Stimulated activated naive CD8-positive, alpha-beta T cell treated with anti-CD3 and anti-CD28 coated beads, Interleukin-15, amount 100 ng/mL, for 72 hours (primary cell): Measurements from ENCODE around the gene DHRS9.
A peak's percentile ranks its signal among the peaks of the same experiment; 100 is the strongest.

ENCODE experiments used
- ATAC-seq: fragments of 150-1000 bp; cut with Tn5 transposase; 2 replicates; pipeline ENCODE4 v1.10.0; 2021; ENCODE audit warnings: mild to moderate bottlenecking, moderate library complexity
- DNase-seq, 2 donors: peaks; one replicate each; pipeline ENCODE4 v3.0.0; 2021 to 2022
- H3K27ac Mint-ChIP-seq, 2 donors: one replicate each; pipeline ENCODE4 v1.8.0; 2022; ENCODE audit warnings: mild to moderate bottlenecking in 2 of 2, mixed read lengths in 2 of 2, moderate library complexity in 2 of 2
- H3K27me3 Mint-ChIP-seq: one replicate; pipeline ENCODE4 v1.8.0; 2022; ENCODE audit warnings: mixed read lengths
- H3K4me1 Mint-ChIP-seq: one replicate; pipeline ENCODE4 v1.8.0; 2022; ENCODE audit warnings: mild to moderate bottlenecking, mixed read lengths
- H3K4me3 Mint-ChIP-seq, 2 donors: one replicate each; pipeline ENCODE4 v1.8.0; 2022; ENCODE audit warnings: mild to moderate bottlenecking in 2 of 2, mixed read lengths in 2 of 2, moderate library complexity in 1 of 2
- H3K9me3 Mint-ChIP-seq, 2 donors: one replicate each; pipeline ENCODE4 v1.8.0; 2022; ENCODE audit warnings: mixed read lengths in 2 of 2

Gene DHRS9

GRCh38 chr2:169077674-169078240, 8.4 kb downstream of the DHRS9 start:
- H3K4me3 Mint-ChIP-seq: no peak overlapping the region
- H3K9me3 Mint-ChIP-seq: peaks cover 9 to 17% of the 10 kb centered on the region in 2 donors
- no peak overlapping the region for H3K27ac Mint-ChIP-seq
- no peaks in the 10 kb centered on the region for H3K27me3 Mint-ChIP-seq
- ATAC-seq (no peak), DNase-seq (no peak)
- H3K4me1 Mint-ChIP-seq: peaks cover 13% of the 10 kb centered on the region

GRCh38 chr2:169080250-169081069, 11.1 kb downstream of the DHRS9 start:
- no peaks in the 10 kb centered on the region for H3K4me1 Mint-ChIP-seq
- no peak for DNase-seq
- H3K4me3 Mint-ChIP-seq: no peak overlapping the region
- H3K9me3 Mint-ChIP-seq: peaks cover 0 to 6% of the 10 kb centered on the region in 2 donors
- ATAC-seq: no peak
- no peaks in the 10 kb centered on the region for H3K27me3 Mint-ChIP-seq
- no peak overlapping the region for H3K27ac Mint-ChIP-seq

GRCh38 chr2:169081551-169081950, 12.2 kb downstream of the DHRS9 start:
- H3K4me1 Mint-ChIP-seq: no peaks in the 10 kb centered on the region

GRCh38 chr2:169082995-169083394, 13.6 kb downstream of the DHRS9 start:
- H3K9me3 Mint-ChIP-seq: peaks cover 0 to 7% of the 10 kb centered on the region in 2 donors
- H3K4me1 Mint-ChIP-seq: no peaks in the 10 kb centered on the region
- H3K4me3 Mint-ChIP-seq: no peak overlapping the region
- H3K27ac Mint-ChIP-seq: no peak overlapping the region
- no peaks in the 10 kb centered on the region for H3K27me3 Mint-ChIP-seq
- ATAC-seq (no peak), DNase-seq (no peak)

More at GRCh38 chr2:169081551-169081950, 12.2 kb downstream of the DHRS9 start:
- H3K27ac Mint-ChIP-seq: no peak overlapping the region
- no peak overlapping the region for H3K4me3 Mint-ChIP-seq
- DNase-seq (no peak), ATAC-seq (no peak)
- no peaks in the 10 kb centered on the region for H3K27me3 Mint-ChIP-seq
- peaks cover 1 to 6% of the 10 kb centered on the region in 2 donors for H3K9me3 Mint-ChIP-seq

- H3K27ac Mint-ChIP-seq: no peak overlapping the region
- H3K4me3 Mint-ChIP-seq: no peak overlapping the region
- DNase-seq (no peak), ATAC-seq (no peak)
- H3K27me3 Mint-ChIP-seq: no peaks in the 10 kb centered on the region
- H3K9me3 Mint-ChIP-seq: peaks cover 0 to 7% of the 10 kb centered on the region in 2 donors
- H3K4me1 Mint-ChIP-seq: no peaks in the 10 kb centered on the region
Measured at GRCh38 chr2:169086893-169087467, 17.6 kb downstream of the DHRS9 start.

- Mint-ChIP-seq H3K27me3 (peaks cover 8% of the 10 kb centered on the region), H3K4me1 (no peaks in the 10 kb centered on the region), H3K27ac (no peak overlapping the region), H3K9me3 (peaks cover 0 to 7% of the 10 kb centered on the region in 2 donors), H3K4me3 (no peak overlapping the region)
- DNase-seq (no peak), ATAC-seq (no peak)
Measured at GRCh38 chr2:169087757-169088379, 18.5 kb downstream of the DHRS9 start.

- DNase-seq (no peak), ATAC-seq (no peak)
- H3K27ac Mint-ChIP-seq: no peak overlapping the region
- H3K9me3 Mint-ChIP-seq: peaks cover 0 to 7% of the 10 kb centered on the region in 2 donors
- no peak overlapping the region for H3K4me3 Mint-ChIP-seq
- peaks cover 8% of the 10 kb centered on the region for H3K27me3 Mint-ChIP-seq
- no peaks in the 10 kb centered on the region for H3K4me1 Mint-ChIP-seq
Measured at GRCh38 chr2:169089182-169089581, 19.8 kb downstream of the DHRS9 start.

GRCh38 chr2:169090133-169090820, 20.9 kb downstream of the DHRS9 start:
- Mint-ChIP-seq H3K4me1 (peaks cover 2% of the 10 kb centered on the region), H3K9me3 (peaks cover 0 to 7% of the 10 kb centered on the region in 2 donors), H3K27me3 (peaks cover 8% of the 10 kb centered on the region), H3K27ac (no peak overlapping the region), H3K4me3 (no peak overlapping the region)
- DNase-seq: no peak
- no peak for ATAC-seq

- no peak overlapping the region for H3K4me3 Mint-ChIP-seq
Measured at GRCh38 chr2:169091256-169091655, 21.9 kb downstream of the DHRS9 start.

GRCh38 chr2:169091761-169092519, 22.6 kb downstream of the DHRS9 start:
- Mint-ChIP-seq H3K4me1 (peaks cover 13% of the 10 kb centered on the region), H3K4me3 (no peak overlapping the region), H3K9me3 (no peaks in the 10 kb centered on the region), H3K27me3 (peaks cover 8% of the 10 kb centered on the region), H3K27ac (no peak overlapping the region)
- no peak for ATAC-seq
- DNase-seq: no peak

More at GRCh38 chr2:169091256-169091655, 21.9 kb downstream of the DHRS9 start:
- Mint-ChIP-seq H3K27ac (no peak overlapping the region), H3K9me3 (peaks cover 0 to 5% of the 10 kb centered on the region in 2 donors), H3K27me3 (peaks cover 8% of the 10 kb centered on the region), H3K4me1 (peaks cover 12% of the 10 kb centered on the region)
- no peak for DNase-seq
- ATAC-seq: no peak

- no peak for ATAC-seq
- no peaks in the 10 kb centered on the region for H3K9me3 Mint-ChIP-seq
- H3K4me1 Mint-ChIP-seq: peaks cover 13% of the 10 kb centered on the region
- no peak overlapping the region for H3K4me3 Mint-ChIP-seq
- no peak for DNase-seq
- H3K27me3 Mint-ChIP-seq: peaks cover 8% of the 10 kb centered on the region
- no peak overlapping the region for H3K27ac Mint-ChIP-seq
Measured at GRCh38 chr2:169093535-169093934, 24.2 kb downstream of the DHRS9 start.

GRCh38 chr2:169094676-169095075, 25.3 kb downstream of the DHRS9 start:
- Mint-ChIP-seq H3K4me1 (peaks cover 13% of the 10 kb centered on the region), H3K27ac (no peak overlapping the region), H3K9me3 (no peaks in the 10 kb centered on the region), H3K4me3 (no peak overlapping the region), H3K27me3 (peaks cover 8% of the 10 kb centered on the region)
- ATAC-seq (no peak), DNase-seq (no peak)

- H3K4me3 Mint-ChIP-seq: no peak overlapping the region
- H3K27me3 Mint-ChIP-seq: peaks cover 8% of the 10 kb centered on the region
- ATAC-seq: peak; percentile 80
- H3K9me3 Mint-ChIP-seq: no peaks in the 10 kb centered on the region
- no peak overlapping the region for H3K27ac Mint-ChIP-seq
- DNase-seq: peak in 1 of 2 donors; percentile 16
- peaks cover 13% of the 10 kb centered on the region for H3K4me1 Mint-ChIP-seq
Measured at GRCh38 chr2:169095621-169096105, 26.3 kb downstream of the DHRS9 start.

- ATAC-seq (no peak), DNase-seq (no peak)
- H3K27me3 Mint-ChIP-seq: no peaks in the 10 kb centered on the region
- no peaks in the 10 kb centered on the region for H3K9me3 Mint-ChIP-seq
- H3K4me3 Mint-ChIP-seq: no peak overlapping the region
- peaks cover 51% of the 10 kb centered on the region for H3K4me1 Mint-ChIP-seq
- H3K27ac Mint-ChIP-seq: no peak overlapping the region
Measured at GRCh38 chr2:169104848-169105247, 35.5 kb downstream of the DHRS9 start.
